ENCODE results near the gene CAGE1.
"Not testable (repeated sequence)": the region's sequence is repeated elsewhere in the genome, so short reads cannot be mapped to it uniquely, and the experiment has no call there.

CAGE1 gene

DNA sequence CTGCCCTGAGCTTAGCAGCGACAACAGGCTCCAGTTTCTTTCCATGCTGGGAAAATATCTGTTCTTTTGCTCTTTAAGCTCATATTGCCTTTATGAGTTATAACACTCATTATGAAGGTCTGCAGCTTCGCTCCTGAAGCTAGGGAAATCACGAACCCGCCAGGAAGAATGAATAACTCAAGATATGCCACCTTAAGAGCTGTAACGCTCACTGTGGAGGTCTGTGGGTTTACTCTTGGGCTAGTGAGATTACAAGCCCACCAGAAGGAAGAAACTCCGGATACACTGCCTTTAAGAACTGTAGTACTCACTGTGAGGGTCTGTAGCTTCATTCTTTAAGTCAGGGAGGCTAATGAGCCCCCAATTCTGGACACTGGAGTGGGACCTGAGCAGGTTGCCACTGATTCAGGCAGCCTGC, 73.6 kb downstream of the CAGE1 start:
- no peak overlapping the region for H2AK5ac ChIP-seq (ENCODE audit: low read depth, low read length)
- peaks cover 0 to 4% of the 10 kb centered on the region in 2 donors for H3K4me1 ChIP-seq (ENCODE audit: control insufficient read depth in 2 of 2, insufficient read depth in 1 of 2, low read depth in 1 of 2, low read length in 2 of 2)
- WGBS, 2 donors (ENCODE audit: extremely low coverage in 2 of 2, insufficient read length in 2 of 2, insufficient replicate concordance in 1 of 2): no CpG with 5 or more reads among the region's 6 CpGs
- no peak overlapping the region for H3K4me2 ChIP-seq (ENCODE audit: insufficient read depth, low read length, poor library complexity, severe bottlenecking)
- no peak overlapping the region for H3K27ac ChIP-seq (replicated peaks; ENCODE audit: low read length)
- H3K18ac ChIP-seq (ENCODE audit: low read length): no peak overlapping the region
- peaks cover 0 to 4% of the 10 kb centered on the region in 2 donors for H3K9me3 ChIP-seq (replicated peaks in 1 of 2; ENCODE audit: control insufficient read depth in 2 of 2, insufficient read depth in 1 of 2, low read depth in 1 of 2, low read length in 2 of 2)
- DNase-seq (ENCODE audit: low spot score): no peak
- H3K9ac ChIP-seq (ENCODE audit: low read depth, low read length, poor library complexity): no peak overlapping the region
- no peak overlapping the region for H2BK15ac ChIP-seq (ENCODE audit: low read length)
- no peaks in the 10 kb centered on the region for H3K27me3 ChIP-seq (ENCODE audit: control insufficient read depth in 3 of 3, insufficient read depth in 3 of 3, low read depth in 1 of 3, low read length in 3 of 3)
- H2AFZ ChIP-seq (ENCODE audit: low read length): peak overlapping the region; percentile 57
- no peak overlapping the region for H4K8ac ChIP-seq (ENCODE audit: low read depth, low read length)
- H3K79me1 ChIP-seq (ENCODE audit: low read depth, low read length): peaks cover 3% of the 10 kb centered on the region
- no peak overlapping the region for H2BK120ac ChIP-seq (ENCODE audit: low read depth, low read length)
- no peak overlapping the region for H3K4ac ChIP-seq (ENCODE audit: low read length)
- no peaks in the 10 kb centered on the region for H3K36me3 ChIP-seq (replicated peaks in 1 of 2; ENCODE audit: control insufficient read depth in 2 of 2, insufficient read depth in 2 of 2, low read length in 2 of 2)
- H3K23ac ChIP-seq (ENCODE audit: low read depth, low read length, poor library complexity): no peak overlapping the region
- H2BK12ac ChIP-seq (ENCODE audit: low read length): no peak overlapping the region
- no peak overlapping the region for H4K91ac ChIP-seq (ENCODE audit: low read depth, low read length, poor library complexity)
- H3K4me3 ChIP-seq (ENCODE audit: low read length in 2 of 2): no peak overlapping the region
- H2BK5ac ChIP-seq (ENCODE audit: low read length): no peak overlapping the region
- H3K14ac ChIP-seq (ENCODE audit: low read length): no peak overlapping the region

DNA sequence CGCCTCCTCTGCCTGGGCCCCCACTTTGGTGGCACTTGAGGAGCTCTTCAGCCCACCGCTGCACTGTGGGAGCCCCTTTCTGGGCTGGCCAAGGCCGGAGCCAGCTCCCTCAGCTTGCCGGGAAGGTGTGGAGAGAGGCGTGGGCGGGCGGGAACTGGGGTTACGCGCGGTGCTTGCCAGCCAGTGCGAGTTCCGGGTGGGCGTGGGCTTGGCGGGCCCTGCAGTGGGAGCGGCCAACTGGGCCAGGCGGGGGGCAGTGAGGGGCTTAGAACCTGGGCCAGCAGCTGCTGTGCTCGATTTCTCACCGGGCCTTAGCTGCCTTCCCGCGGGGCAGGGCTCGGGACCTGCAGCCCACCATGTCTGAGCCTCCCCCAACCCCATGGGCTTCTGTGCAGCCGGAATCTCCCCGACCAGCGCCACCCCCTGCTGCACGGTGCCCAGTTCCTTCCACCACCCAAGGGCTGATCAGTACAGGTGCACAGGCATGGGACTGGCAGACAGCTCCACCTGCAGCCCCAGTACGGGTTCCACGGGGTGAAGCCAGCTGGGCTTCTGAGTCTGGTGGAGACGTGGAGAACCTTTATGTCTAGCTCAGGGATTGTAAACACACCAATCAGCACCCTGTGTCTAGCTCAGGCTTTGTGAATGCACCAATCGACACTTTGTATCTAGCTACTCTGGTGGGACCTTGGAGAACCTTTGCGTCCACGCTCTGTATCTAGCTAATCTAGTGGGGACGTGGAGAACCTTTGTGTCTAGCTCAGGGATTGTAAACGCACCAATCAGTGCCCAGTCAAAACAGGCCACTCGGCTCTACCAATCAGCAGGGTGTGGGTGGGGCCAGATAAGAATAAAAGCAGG, 74.2 kb downstream of the CAGE1 start:
- not testable (repeated sequence) for H2AK5ac ChIP-seq (ENCODE audit: low read depth, low read length); H3K23ac ChIP-seq (ENCODE audit: low read depth, low read length, poor library complexity); H3K9ac ChIP-seq (ENCODE audit: low read depth, low read length, poor library complexity); H4K91ac ChIP-seq (ENCODE audit: low read depth, low read length, poor library complexity); H2BK15ac ChIP-seq (ENCODE audit: low read length); H3K4me2 ChIP-seq (ENCODE audit: insufficient read depth, low read length, poor library complexity, severe bottlenecking); H2BK120ac ChIP-seq (ENCODE audit: low read depth, low read length); H3K36me3 ChIP-seq (replicated peaks in 1 of 2; ENCODE audit: control insufficient read depth in 2 of 2, insufficient read depth in 2 of 2, low read length in 2 of 2); H3K14ac ChIP-seq (ENCODE audit: low read length); H3K4me1 ChIP-seq (ENCODE audit: control insufficient read depth in 2 of 2, insufficient read depth in 1 of 2, low read depth in 1 of 2, low read length in 2 of 2); H3K4me3 ChIP-seq (ENCODE audit: low read length in 2 of 2); H4K8ac ChIP-seq (ENCODE audit: low read depth, low read length); H3K27ac ChIP-seq (replicated peaks; ENCODE audit: low read length); H3K79me1 ChIP-seq (ENCODE audit: low read depth, low read length); H2BK12ac ChIP-seq (ENCODE audit: low read length); H3K4ac ChIP-seq (ENCODE audit: low read length); DNase-seq (ENCODE audit: low spot score); H3K27me3 ChIP-seq (ENCODE audit: control insufficient read depth in 3 of 3, insufficient read depth in 3 of 3, low read depth in 1 of 3, low read length in 3 of 3); H3K18ac ChIP-seq (ENCODE audit: low read length); H3K9me3 ChIP-seq (replicated peaks in 1 of 2; ENCODE audit: control insufficient read depth in 2 of 2, insufficient read depth in 1 of 2, low read depth in 1 of 2, low read length in 2 of 2); H2BK5ac ChIP-seq (ENCODE audit: low read length)
- no CpG with 5 or more reads among the region's 34 CpGs for WGBS, 2 donors (ENCODE audit: extremely low coverage in 2 of 2, insufficient read length in 2 of 2, insufficient replicate concordance in 1 of 2)
- H2AFZ ChIP-seq (ENCODE audit: low read length): peak overlapping the region; percentile 57

DNA sequence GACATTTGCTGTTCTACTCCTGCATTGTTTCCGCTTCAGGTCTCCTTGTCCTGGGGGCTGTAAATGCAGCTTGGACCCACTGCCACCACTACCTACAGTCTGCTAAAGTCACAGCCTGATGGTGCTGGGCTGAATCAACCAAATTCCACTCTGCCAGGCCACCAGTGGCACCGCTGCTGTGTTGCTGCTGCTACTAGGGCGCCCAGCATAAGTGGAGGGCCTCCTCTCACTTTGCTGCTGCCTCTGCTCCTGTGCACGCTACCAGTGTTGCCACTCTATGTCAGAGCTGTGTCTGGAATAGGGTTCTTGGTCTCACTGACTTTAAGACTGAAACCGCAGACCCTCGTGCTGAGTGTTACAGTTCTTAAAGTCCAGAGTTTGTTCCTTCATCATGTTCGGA, 75.1 kb downstream of the CAGE1 start:
- Histone ChIP-seq H4K91ac (ENCODE audit: low read depth, low read length, poor library complexity) (no peak overlapping the region), H3K79me1 (ENCODE audit: low read depth, low read length) (peaks cover 5% of the 10 kb centered on the region), H3K18ac (ENCODE audit: low read length) (peak overlapping the region; percentile 64), H2AFZ (ENCODE audit: low read length) (peak overlapping the region; percentile 56), H3K4ac (ENCODE audit: low read length) (peak overlapping the region; percentile 81), H3K27me3 (ENCODE audit: control insufficient read depth in 3 of 3, insufficient read depth in 3 of 3, low read depth in 1 of 3, low read length in 3 of 3) (no peaks in the 10 kb centered on the region), H3K4me3 (ENCODE audit: low read length in 2 of 2) (no peak overlapping the region), H3K23ac (ENCODE audit: low read depth, low read length, poor library complexity) (peak overlapping the region; percentile 17), H3K36me3 (replicated peaks in 1 of 2; ENCODE audit: control insufficient read depth in 2 of 2, insufficient read depth in 2 of 2, low read length in 2 of 2) (peaks cover 1 to 10% of the 10 kb centered on the region in 2 donors), H4K8ac (ENCODE audit: low read depth, low read length) (peak overlapping the region; percentile 89), H2AK5ac (ENCODE audit: low read depth, low read length) (peak overlapping the region; percentile 79), H3K14ac (ENCODE audit: low read length) (no peak overlapping the region), H2BK120ac (ENCODE audit: low read depth, low read length) (no peak overlapping the region), H3K4me1 (ENCODE audit: control insufficient read depth in 2 of 2, insufficient read depth in 1 of 2, low read depth in 1 of 2, low read length in 2 of 2) (peaks cover 0 to 5% of the 10 kb centered on the region in 2 donors), H3K9ac (ENCODE audit: low read depth, low read length, poor library complexity) (peak overlapping the region; percentile 63), H3K4me2 (ENCODE audit: insufficient read depth, low read length, poor library complexity, severe bottlenecking) (no peak overlapping the region), H2BK15ac (ENCODE audit: low read length) (peak overlapping the region; percentile 74), H3K9me3 (replicated peaks in 1 of 2; ENCODE audit: control insufficient read depth in 2 of 2, insufficient read depth in 1 of 2, low read depth in 1 of 2, low read length in 2 of 2) (peaks cover 0 to 4% of the 10 kb centered on the region in 2 donors), H3K27ac (replicated peaks; ENCODE audit: low read length) (no peak overlapping the region), H2BK5ac (ENCODE audit: low read length) (peak overlapping the region; percentile 29), H2BK12ac (ENCODE audit: low read length) (peak overlapping the region; percentile 24)
- WGBS, 2 donors (ENCODE audit: extremely low coverage in 2 of 2, insufficient read length in 2 of 2, insufficient replicate concordance in 1 of 2): no CpG with 5 or more reads among the region's 7 CpGs
- no peak for DNase-seq (ENCODE audit: low spot score)

DNA sequence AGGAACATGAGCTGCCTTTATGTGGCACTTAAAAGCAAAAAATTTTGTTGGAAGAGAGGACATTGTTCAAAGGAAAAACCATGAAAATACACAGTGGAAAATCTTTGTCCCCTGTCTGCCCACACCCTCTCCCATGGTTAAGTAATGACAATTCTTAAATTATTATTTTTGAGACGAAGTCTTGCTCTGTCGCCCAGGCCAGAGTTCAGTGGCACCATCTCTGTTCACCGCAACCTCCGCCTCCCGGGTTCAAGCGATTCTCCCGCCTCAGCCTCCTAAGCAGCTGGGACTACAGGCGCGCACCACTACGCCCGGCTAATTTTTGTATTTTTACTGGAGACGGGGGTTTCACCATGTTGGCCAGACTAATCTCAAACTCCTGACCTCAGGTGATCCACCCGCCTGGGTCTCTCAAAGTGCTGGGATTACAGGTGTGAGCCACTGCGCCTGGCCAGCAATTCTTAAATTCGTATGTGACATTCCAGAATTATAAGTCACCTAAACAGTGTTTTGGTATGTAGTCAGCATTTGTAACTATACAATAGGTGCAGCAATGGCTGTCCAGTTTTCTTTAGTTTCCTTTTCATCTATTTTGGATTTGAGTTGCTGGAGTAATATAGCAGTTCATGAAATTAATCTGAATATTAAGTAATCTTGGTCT, 75.9 kb downstream of the CAGE1 start:
- peaks cover 0 to 5% of the 10 kb centered on the region in 2 donors for H3K4me1 ChIP-seq (ENCODE audit: control insufficient read depth in 2 of 2, insufficient read depth in 1 of 2, low read depth in 1 of 2, low read length in 2 of 2)
- H2BK15ac ChIP-seq (ENCODE audit: low read length): no peak overlapping the region
- no peak overlapping the region for H3K23ac ChIP-seq (ENCODE audit: low read depth, low read length, poor library complexity)
- no CpG with 5 or more reads among the region's 15 CpGs for WGBS, 2 donors (ENCODE audit: extremely low coverage in 2 of 2, insufficient read length in 2 of 2, insufficient replicate concordance in 1 of 2)
- peak overlapping the region; percentile 57 for H3K4me2 ChIP-seq (ENCODE audit: insufficient read depth, low read length, poor library complexity, severe bottlenecking)
- H3K27ac ChIP-seq (replicated peaks; ENCODE audit: low read length): peak overlapping the region; percentile 70
- no peak overlapping the region for H3K9ac ChIP-seq (ENCODE audit: low read depth, low read length, poor library complexity)
- no peak overlapping the region for H2AK5ac ChIP-seq (ENCODE audit: low read depth, low read length)
- H3K27me3 ChIP-seq (ENCODE audit: control insufficient read depth in 3 of 3, insufficient read depth in 3 of 3, low read depth in 1 of 3, low read length in 3 of 3): no peaks in the 10 kb centered on the region
- peaks cover 5% of the 10 kb centered on the region for H3K79me1 ChIP-seq (ENCODE audit: low read depth, low read length)
- H3K18ac ChIP-seq (ENCODE audit: low read length): no peak overlapping the region
- H3K4ac ChIP-seq (ENCODE audit: low read length): no peak overlapping the region
- peak overlapping the region in 1 of 2 donors; percentile 60 for H3K4me3 ChIP-seq (ENCODE audit: low read length in 2 of 2)
- peaks cover 0 to 4% of the 10 kb centered on the region in 2 donors for H3K9me3 ChIP-seq (replicated peaks in 1 of 2; ENCODE audit: control insufficient read depth in 2 of 2, insufficient read depth in 1 of 2, low read depth in 1 of 2, low read length in 2 of 2)
- no peak overlapping the region for H2BK120ac ChIP-seq (ENCODE audit: low read depth, low read length)
- DNase-seq (ENCODE audit: low spot score): no peak
- peak overlapping the region; percentile 65 for H4K8ac ChIP-seq (ENCODE audit: low read depth, low read length)
- no peak overlapping the region for H3K14ac ChIP-seq (ENCODE audit: low read length)
- no peak overlapping the region for H2BK12ac ChIP-seq (ENCODE audit: low read length)
- H4K91ac ChIP-seq (ENCODE audit: low read depth, low read length, poor library complexity): no peak overlapping the region
- H3K36me3 ChIP-seq (replicated peaks in 1 of 2; ENCODE audit: control insufficient read depth in 2 of 2, insufficient read depth in 2 of 2, low read length in 2 of 2): peaks cover 5 to 18% of the 10 kb centered on the region in 2 donors
- H2BK5ac ChIP-seq (ENCODE audit: low read length): no peak overlapping the region
- H2AFZ ChIP-seq (ENCODE audit: low read length): peak overlapping the region; percentile 75

Measured in neuronal stem cell (in vitro differentiated cells).